AG20443 (cell line): ENCODE data around the gene HMGB4.
A peak's percentile ranks its signal among the peaks of the same experiment; 100 is the strongest.

Experiments used
- DNase-seq: peaks from one replicate; pipeline ENCODE4 v3.0.0; 2012; ENCODE audit warnings: low spot score, mixed read lengths

Gene HMGB4

DNA sequence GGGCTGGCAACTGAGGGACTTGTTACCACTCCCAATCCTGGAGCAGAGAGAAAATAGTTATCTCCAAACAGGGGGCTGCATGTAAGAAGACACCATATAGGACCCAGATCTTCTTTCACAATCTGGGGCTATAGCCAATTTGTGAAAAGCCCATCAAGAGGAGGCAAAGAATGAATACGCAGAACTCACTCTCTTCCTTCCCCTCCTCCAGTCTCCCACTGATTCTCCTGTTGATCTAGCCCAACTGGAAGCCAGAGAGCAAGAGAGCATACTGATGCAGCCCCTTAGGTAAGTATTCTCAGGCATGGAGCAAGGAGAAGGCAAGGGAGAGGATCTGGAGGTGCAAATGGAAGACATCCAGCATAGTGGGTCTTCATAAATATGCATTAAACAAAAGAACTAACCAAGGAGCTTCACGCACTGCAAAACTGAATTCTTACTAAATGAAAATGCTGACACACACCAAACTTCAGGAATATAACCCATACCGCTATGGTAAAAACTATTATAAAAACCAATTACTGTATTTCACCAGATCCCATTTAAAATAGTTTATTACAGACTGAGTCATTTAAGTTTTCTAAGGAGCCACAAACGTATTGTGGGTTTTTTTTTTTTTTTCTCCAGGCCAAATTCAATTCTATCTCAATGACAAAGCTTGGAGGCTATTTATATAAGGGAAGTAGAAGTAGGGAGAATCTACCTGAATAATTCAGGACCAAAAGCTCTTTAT lies 15.5 kb upstream of the HMGB4 start:
- no peak for DNase-seq

DNA sequence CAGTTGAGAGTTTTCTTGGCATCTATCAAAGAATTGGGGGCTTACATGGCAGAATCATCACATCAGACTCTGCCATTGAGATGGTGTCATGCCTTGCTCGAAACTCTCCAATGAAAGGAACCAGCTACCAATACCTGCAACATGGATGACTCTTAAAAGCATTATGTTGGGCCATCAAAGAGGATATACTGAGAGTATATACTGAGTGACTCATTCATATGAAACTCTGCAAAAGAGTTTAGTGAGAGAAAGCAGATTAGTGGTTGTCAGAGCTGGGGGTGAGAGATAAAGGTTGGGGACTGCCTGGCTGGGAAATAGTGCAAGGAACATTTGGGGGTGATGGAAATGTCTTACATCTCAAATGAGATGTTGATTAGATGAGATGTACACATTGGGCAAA lies 14.7 kb upstream of the HMGB4 start:
- no peak for DNase-seq

DNA sequence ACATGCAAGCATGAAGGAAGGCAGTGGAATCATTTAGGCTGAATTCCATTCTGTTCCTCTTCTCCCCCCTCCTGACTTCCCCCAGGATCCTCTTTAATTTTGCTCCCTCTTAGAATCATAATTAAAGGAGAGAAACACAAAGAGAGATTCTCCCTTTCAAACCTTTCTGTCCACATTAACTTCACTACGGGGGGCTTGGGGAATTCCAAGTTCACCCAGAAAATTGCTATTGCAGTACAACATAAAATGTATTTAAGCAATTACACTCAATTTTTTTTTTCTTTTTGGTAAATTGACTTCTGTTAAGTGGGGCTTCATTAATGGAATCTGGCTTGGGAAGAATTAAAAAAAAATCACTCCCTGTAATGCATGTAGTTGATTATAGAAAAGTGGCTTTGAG lies 13.4 kb upstream of the HMGB4 start:
- no peak for DNase-seq

DNA sequence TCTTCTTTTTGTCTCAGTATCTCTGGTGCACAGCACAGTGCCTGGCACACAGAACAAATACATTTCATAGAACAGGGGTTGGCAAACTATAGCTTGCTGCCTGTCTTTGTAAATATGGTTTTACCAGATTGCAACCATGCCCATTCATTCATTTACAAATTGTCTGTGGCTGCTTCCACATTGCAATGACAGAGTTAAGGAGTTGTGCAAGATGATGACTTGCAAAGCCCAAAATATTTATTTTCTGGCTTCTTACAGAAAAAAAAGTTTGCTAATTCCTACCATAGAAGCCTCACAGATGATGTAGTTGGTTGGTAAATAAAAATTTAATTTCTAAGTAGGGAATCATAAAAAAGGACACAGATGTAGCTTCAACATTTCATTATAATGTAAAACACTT lies 11.2 kb upstream of the HMGB4 start:
- peak; percentile 35 for DNase-seq

DNA sequence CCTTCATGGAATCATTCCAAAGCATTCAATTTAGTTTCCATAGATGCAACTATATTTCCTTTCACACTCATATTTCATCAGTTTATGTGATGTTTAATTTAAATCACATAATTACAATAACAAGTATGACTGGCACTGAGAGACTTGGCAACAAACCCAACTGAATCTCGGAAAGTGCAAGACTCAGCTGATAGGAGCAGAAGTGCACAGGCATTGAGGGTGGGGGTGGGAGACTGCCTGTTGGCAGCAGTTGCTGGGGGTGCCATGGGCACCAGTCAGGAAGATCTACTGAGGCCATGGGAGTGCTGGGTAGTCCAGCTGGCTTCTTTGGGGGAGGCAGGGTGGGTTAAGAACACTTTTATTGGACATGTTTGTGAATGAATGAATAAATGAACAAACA lies 10.4 kb upstream of the HMGB4 start:
- DNase-seq = no peak

DNA sequence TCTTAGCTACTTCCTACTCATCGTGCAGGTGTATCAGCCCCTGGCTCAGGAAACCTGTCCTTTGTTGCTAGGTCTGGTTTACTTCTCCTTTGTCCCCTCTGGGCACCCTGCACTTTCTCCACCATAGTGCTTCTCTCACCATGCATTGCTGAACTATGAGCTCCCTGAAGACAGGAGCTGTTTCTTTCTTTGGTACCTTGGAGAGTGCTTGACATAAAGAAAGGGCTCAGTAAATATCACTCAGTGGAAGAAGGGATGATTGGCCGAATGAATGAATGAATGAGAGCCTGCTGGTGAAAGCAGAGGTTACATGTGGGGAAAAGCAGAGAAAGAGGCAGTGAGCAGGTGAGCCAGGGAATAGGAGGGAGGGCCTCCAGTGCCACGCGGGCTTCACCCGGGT lies 9.8 kb upstream of the HMGB4 start:
- DNase-seq = no peak

DNA sequence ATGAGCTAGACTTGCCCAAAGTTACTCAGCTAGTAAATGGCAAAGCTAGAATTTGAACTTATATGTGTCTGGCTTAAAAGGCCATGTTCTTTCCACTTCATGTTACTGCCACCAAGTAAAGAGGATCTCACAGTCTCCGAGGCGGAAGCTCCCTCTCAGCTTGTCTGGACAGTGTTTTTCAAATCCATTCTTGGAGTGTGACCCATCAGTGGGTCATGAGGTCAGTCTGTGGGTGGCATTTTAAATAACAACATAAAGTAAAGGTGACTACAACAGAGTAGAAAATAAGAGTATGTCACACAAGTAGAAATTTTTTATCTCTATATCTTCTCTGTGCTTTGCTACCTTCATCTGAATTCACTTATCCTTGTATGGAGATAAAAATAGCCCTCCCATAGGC lies 3.2 kb upstream of the HMGB4 start:
- DNase-seq = no peak

DNA sequence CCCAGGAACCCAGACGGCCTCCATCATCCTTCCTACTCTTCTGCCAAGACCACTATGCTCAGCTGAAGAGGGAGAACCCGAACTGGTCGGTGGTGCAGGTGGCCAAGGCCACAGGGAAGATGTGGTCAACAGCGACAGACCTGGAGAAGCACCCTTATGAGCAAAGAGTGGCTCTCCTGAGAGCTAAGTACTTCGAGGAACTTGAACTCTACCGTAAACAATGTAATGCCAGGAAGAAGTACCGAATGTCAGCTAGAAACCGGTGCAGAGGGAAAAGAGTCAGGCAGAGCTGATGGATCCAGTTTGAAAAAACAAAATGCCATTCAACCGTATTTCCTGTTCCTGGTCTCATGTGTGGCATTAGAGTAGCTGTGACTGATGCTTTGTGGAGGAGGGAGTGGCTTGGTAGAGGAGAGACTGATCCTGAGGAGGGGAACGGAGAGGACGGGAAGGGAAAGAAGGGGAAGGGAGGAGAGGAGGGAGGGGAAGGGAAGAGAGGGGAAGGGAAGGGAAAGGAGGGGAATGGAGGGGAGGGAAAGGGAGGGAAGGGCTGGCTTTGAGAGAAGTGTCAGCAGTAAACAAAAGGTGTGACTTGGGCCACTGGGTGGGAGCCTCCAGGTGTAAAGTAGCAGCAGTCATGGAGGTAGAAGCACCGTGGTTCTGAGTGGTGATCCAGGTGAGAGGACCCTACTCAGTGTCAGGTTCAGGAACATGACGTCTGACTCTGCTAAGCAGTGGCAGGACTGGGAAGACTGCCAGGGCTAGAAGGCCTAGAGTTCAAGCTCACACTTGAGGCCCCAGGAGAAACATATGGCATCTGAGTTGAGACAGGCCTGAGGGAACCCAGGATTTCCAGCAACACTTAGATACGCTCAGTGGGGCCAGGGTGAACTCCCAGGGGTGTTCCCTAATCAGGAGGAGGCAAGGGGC lies 846 bp downstream of the HMGB4 start:
- no peak for DNase-seq

DNA sequence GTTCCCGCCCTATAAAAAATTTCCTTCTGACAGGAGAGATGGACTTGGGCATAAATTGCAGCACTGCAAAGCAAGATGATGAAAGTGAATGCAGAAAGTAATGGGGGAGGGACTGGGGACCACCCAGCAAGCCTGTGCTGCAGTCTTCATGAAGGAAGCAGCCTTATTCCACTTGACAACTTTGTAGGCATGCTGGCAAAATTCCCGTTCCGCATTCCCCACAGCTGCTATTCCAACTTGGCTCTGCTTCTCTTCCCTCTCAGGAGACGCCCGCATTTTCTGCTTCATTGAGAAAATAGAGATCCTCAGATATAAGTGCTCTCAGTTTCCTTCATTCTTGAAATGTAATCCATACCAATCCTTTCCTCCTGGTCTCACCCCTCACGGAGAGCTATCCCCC lies 2.4 kb downstream of the HMGB4 start:
- DNase-seq = no peak

DNA sequence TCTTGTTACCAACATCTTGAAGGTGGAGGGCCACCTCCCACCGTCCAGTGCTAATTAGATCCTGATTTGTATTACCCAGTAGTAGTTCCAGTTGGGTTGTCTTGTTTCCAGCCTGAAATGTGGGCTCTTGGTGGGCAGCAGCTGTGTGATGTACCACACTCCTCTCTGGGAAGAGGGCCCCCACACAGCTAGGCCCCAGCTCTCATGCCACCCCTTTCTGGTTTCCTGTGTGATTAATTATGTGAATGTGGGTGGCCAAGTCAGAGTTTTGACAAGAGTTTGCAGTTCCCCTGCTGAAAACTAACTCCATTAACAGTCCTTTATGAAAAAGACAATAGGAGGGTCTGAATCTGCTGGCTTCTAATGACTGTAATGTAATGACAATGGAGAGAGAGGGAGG lies 3.8 kb downstream of the HMGB4 start:
- DNase-seq = no peak

DNA sequence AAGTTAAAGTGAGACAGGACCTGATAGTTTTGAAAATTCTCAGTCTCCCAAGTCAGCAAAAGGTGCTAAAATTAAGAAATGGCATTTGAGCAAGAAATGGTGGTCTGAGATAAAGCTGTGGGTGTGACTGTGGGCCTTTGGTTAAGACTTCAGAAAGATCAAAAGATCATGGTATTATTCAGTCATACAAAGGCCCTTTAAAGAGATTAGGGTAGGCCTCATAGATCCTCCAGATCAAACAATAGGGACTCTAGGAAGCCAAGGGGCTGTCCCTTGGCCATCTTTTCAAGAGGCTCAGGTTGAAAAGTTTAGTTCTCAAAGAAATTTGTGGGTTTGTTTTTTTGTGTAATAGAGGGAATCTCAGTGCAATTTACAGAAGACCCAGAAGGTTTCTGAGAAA lies 8.4 kb downstream of the HMGB4 start:
- no peak for DNase-seq

DNA sequence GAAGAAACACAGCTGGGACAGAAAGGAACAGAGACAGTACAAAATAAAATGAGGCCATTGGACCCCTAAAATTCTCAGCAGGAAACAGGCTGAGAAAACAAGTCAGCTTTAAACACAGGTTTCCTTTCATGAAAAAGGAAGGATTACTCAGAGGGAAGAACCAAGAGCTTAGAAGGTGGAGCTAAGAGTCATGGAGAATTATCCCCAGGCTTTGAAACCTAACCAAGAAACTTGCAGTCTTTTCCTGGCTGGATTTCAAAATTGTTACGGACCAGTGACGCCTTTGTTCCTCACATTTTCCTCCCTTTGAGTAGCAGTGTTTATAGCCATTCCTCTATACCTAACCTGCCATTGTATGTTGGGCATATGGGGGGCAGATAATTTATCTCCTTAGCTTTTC lies 8.8 kb downstream of the HMGB4 start:
- peak; percentile 43 for DNase-seq

DNA sequence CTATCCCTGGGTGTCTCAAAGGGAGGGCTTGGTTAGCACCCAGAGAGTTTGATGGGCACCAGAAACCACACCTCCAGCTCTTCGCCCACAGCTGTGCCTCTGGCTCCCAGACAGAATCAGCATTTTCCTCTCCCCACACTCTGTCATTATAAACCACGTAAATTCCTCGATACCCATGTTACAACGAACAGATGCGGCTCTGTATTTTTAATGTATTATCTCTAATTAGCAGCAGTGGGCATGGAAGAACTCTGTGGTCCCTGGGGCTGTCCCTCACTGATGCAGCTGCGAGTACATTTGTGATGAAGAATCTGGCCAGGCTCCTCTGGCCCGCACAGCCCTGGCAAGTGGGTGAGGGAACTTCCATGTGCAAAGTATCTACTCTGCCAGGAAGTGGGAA lies 10.8 kb downstream of the HMGB4 start:
- DNase-seq = no peak

DNA sequence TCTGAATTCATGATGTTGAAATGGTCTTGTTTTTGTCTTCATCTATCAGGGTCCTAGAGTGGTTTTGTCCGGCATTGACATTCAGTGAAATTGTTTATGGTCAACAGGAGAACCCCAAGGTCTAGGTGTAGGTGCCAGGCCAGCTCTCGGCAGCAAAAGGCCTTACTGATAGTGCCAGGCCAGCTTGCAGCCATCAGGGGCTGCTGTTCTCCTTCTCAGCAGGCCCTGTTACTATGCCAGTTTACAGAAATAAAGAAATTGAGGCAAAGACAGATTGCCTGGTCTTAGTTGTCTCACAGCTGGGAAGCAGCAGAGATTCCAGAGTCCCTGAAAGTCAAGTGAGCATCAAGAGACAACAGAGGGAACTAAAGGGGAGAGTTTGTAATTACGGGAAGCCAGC lies 12.0 kb downstream of the HMGB4 start:
- no peak for DNase-seq

DNA sequence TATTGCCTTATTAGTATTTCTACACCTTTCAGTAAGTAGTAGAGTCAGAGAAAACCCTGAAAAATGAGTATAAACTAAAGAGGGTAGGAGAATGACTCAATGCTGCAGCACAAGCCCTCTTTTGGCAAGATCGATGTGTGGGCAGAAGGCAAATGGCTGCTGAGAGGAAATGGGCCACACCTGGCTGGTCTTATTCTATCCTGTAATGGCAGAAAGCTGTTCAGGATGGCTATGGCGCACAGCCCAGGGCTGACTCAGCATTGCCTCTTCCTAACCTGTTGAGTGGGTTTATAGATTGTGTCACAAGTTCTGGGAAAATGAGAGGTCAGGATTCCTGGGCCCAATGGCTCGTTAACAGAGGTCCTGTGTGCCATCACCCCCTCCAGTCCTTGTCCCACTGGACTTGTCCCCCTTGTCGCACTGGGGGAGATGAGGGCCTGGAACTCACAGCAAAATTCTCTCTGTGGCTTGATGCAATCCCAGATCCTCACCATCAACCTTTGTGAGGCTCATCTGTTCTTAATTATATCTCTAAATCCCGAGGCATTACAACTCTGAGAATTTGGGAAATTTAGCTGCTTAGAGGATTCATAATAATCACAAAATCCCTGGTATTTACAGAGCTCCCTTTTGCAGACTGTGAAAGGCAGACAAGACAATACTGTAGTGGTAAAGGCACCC lies 13.2 kb downstream of the HMGB4 start:
- peak; percentile 65 for DNase-seq

DNA sequence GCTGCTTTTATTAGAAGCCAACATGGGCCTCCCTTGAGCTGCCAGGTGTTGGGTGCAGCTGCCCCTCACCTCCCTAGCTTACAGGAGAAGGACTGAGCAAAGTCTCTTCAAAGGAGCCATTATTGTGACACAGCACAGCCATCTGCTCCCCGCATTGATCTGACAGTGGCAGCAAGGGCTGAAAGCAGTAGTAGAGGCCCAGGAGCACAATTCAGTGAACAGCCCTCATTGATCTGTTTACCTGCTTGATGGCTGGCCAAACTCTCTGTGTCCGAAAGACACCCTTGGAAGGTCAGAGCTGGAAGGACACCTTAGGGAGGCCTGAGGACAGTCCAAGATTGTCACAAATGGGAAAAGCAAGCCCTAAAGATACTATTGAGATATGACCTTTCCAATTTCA lies 14.5 kb downstream of the HMGB4 start:
- DNase-seq = no peak

DNA sequence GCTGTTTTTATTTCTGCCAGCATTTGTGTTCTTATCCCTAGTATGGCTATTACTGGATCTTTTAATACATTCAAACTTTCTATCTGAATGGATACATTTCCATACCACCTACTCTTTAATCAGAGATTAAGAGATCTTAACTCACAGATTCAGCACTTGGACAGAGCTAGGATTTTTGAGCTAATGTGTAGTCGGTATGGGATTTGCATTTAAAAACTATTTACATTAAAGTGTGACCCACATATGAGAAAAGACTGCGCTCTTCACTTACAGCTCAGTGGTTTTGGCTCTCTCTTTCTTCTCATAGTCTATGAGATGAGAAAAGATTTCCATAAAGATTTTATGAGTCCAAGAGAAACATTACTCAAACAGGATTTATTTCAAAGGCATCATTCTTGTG lies 16.4 kb downstream of the HMGB4 start:
- no peak for DNase-seq

DNA sequence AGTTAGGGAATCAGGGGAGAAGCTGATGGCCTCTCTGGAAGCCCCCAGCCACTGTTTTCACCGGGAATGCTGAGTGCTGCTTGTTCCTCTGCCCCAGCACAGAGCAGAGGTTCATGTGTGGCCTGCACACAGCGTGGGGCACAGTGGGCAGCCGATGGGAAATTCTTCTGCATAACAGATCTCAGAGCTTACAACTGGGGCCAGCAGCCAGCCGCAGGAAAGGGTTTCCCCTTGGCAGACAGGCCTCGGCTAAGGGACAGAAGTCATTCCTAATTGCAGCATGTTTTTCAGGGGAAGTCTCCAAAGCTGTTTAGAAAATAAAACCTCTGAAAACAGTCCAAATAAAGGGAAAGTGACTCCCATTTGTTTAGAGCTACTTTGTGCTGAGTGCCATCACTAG lies 22.6 kb downstream of the HMGB4 start:
- DNase-seq = no peak

DNA sequence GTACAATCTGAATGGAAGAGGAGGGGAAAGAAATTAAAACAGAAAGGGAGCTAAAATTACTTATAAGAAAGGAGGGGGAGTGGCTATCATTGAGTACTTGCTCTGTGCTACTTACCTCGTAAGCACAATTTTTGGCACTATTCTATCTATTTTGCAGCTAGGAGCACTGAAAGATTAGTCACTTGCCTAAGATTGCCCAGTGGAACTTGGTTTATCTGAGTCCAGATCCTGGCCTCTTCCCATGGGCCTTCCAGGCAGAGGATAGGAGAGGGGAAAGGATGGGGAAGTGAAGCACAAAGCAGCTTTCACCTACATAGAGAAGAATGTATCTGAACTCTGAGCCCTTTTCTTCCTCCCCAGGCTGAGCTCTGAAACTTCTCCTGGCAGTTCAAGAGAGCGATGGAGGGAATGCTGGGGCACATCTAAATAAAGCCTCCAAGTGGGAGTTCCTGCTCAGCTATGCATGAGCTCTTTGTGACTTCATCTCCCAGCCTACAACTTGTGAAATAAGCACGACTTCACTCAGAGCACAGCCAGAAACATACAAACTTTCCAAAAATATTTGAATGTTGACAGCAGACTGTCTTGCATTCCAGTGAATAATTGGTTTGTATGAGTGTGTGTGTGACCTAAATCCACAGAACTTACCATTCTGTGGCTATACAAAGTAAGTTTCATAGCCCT lies 29.4 kb downstream of the HMGB4 start:
- DNase-seq = peak; percentile 86

DNA sequence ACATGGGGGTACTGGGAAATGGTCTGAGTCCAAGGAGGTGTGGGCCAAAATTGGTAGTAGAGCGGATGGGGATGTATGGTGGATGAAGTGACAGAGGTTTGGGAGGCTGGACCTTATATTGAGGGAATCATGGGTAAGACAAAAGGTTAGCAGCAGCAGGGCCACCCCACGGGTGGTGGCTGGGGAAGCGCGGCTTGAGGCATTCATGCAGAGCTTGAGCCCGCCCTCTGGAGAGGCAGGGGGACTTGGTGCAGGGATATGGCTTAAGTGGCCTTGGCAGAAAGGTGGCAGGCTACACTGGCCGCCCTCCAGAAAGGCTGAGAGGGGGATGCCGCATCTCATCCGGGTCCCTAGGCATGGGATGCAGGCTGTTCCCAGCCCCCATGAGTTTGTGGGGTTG lies 31.5 kb downstream of the HMGB4 start:
- no peak for DNase-seq

DNA sequence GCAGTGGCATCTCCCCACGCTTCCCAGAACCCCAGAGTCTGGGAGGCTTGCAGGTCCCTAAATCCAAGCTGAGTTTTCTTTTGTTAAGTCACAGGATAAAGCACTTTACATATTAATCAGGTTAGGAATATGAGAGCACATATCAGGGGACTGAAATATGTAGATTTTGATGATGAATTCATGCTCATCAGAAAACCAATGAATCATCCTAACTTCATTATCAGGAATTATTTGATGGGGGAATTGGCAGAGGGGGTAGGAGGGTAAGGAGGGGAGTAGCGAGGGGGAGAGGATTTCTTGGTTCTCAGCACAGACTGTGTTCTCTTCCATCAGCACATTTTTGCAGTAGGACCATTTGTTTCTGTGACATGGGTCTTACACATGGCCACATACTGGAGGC lies 32.1 kb downstream of the HMGB4 start:
- no peak for DNase-seq

DNA sequence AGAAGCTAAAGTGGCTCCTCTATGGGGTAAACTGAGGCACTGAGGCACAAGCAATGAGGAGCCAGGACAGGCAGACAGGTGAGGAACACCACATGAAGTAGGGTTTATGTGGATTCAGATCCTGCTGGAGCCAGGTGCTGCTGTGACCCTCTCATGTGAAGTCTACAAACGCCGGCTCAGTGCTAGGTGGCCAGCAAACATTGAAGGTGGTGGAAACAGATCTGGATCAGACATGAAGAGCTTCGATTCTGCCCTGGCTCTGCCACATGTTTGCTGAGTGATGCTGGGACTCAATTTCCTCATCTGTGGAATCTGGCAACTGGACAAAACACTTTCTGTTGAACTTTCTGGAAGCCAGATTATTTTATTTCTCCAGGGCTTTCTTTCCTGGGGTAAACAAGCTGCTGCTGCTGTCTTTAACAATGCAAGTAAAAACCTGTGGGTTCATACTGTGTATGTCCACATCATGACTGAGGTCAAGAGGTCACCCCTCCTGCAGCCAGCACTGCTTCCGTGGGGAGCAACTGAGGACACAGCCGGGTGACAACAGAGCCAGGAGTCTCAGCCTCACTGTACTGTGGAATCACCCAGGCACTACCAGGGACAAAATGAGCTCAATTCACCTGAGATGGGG lies 33.3 kb downstream of the HMGB4 start:
- DNase-seq = no peak
